ENCODE data around the gene TMEM150C.

DNA sequence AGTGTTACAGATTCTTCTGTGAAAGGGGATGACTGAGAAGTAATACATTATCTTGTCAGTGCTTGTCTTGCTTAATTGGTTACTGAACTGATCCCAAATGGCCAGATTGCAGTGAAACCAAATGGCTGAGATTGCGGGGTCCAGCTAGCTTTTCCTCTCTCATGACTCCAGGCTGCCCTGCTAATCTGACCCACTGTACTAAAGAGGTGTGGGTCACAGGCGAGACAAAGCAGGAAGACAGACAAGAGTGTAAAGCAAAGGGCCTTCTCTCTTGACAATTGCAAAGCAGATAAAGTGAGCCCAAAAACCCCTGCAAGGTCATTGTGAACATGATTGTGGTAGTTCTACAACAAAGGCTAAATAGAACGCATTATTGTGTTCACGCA, 2.1 kb downstream of the TMEM150C start:
- TF ChIP-seq POLR2A (IDR thresholded peaks at IDR 0.05): no peak
- TF ChIP-seq, protein P1, sequence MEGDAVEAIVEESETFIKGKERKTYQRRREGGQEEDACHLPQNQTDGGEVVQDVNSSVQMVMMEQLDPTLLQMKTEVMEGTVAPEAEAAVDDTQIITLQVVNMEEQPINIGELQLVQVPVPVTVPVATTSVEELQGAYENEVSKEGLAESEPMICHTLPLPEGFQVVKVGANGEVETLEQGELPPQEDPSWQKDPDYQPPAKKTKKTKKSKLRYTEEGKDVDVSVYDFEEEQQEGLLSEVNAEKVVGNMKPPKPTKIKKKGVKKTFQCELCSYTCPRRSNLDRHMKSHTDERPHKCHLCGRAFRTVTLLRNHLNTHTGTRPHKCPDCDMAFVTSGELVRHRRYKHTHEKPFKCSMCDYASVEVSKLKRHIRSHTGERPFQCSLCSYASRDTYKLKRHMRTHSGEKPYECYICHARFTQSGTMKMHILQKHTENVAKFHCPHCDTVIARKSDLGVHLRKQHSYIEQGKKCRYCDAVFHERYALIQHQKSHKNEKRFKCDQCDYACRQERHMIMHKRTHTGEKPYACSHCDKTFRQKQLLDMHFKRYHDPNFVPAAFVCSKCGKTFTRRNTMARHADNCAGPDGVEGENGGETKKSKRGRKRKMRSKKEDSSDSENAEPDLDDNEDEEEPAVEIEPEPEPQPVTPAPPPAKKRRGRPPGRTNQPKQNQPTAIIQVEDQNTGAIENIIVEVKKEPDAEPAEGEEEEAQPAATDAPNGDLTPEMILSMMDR (IDR thresholded peaks at IDR 0.05): no peak
- TF ChIP-seq POLR2AphosphoS5 (IDR thresholded peaks at IDR 0.05): no peak

All from stomach (tissue), 4 donors.